GM19467 (cell line): ENCODE measurements around the gene OSBPL2.

ENCODE experiments used
- ATAC-seq: cut with Tn5 transposase; IDR thresholded peaks from one replicate; pipeline ENCODE4 v1.9.1; 2021; ENCODE audit warnings: mild to moderate bottlenecking, moderate library complexity; ENCODE audit not compliant: unreplicated experiment

The OSBPL2 gene

GRCh38 chr20:62237801-62238568 lies at the start of gene OSBPL2:
TSS of gene OSBPL2 (plus strand) at chr20:62238521. CDS start at chr20:62256185, 17,664 bp downstream.
- peak; percentile 92 for ATAC-seq

DNA sequence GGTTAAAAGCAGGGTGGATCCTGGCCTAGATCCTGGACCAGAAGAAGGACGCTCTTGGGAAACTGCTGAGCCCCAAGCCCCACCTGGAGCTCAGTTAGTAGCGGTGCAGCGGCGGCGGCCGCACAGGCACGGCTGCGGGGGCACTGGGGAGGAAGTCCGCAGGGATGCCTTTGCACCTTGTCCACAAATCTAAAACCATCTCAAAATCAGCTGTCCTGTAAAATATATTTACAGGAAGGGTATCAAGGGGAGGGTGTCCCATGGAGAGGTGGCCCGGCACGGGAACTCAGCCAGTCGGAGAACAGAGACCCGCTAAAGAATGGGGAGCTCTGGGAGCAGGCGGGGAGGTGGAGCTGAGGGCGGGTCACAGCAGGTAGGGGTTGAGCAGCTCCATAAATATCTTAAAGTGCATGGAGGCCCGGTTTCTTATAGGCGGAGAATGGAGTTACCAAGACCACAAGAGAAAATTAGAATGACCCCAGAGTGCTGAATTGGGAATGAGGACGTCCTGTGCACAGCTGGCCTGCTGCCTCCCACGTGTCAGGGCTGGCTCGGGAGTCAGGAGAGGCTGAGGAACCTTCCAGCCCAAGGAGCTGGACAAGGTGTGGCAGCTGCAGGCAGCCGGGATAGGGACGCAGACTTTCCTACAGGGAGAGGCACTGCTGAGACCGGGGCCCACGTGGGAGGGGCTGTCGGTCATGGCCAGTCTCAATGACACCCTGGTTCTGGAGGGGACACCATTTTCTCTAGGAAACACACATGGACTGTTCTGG lies 47.5 kb upstream of the OSBPL2 start:
- ATAC-seq = no peak

GRCh38 chr20:62191781-62192559 lies 46.4 kb upstream of the OSBPL2 start:
- ATAC-seq = no peak

DNA sequence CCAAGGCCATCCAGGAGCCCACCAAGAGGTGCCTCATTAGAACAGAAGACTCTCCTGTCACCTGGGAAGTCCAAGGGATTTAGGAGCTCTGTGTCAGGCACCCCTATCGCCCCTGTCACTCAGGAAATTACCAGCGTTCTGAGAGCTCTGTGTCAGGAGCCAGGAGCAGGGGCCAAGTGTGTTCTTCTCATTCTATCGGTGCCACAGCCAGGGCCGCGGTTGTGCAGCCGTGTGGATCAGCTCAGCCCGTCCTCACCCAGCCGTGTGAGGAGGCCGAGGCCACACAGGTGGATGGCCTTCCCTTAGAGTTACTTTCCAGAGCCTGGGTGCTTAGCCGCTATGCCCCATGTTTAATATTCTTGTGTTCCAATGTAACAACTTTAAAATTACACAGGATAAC lies 45.7 kb upstream of the OSBPL2 start:
- no peak for ATAC-seq

DNA sequence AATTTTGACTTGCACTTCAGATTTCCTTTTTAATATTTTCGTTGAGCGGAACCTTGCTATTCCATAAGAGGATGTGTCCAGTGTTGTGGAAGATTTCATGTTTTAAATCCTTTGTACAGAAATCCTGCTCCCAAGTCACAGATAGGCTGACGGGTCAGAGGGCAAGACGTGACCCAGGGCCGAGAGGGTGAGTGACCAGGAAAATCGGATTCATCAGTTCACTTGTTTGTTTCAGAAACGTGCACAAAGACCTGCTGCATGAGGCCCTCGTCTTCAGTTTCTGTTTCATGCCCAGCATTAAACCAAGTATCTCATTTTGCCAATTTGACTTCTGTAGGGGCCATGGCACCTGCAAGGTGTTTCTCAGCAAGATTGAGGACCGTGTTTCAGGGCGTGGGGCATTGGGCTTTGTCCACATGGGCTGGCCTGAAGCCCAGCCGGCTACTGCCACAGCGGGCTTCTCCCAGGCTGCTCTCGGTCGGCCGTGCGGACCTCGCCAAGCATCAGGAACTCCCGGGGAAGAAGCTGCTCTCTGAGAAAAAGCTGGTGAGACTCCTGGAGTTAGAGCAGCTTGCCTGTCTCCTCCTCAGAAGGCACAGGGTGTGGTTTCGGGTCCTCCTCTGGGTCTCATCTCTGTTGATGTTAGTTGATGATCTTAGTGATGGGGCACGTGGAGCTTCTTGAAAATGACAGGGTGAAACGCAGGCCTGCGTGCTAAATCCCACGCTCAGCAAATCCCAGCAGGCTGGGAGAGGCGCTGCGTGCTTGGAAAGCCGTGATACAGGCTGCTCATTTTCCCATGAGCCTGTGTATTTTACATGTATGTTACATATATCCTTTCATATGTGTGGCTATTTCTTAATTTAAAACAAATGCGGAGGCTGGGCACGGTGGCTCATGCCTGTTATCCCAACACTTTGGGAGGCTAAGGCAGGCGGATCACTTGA lies 45.0 kb upstream of the OSBPL2 start:
- no peak for ATAC-seq

- no peak for ATAC-seq
These were observed 43.3 kb upstream of the OSBPL2 start for GRCh38 chr20:62195075-62195405.

DNA sequence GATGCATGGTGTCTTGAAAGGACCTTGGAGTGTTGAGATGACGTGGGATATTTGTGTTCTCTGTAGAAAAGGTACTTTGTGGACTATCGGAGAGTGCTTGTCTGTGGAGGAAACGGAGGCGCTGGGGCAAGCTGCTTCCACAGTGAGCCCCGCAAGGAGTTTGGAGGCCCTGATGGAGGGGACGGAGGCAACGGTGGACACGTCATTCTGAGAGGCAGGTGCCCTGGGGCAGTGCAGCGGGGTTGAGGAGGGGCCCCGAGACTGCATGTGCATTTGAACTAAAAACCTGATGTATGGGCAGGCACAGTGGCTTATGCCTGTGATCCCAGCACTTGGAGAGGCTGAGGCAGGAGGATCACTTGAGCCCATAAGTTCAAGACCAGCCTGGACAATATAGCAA lies 42.6 kb upstream of the OSBPL2 start:
- no peak for ATAC-seq

DNA sequence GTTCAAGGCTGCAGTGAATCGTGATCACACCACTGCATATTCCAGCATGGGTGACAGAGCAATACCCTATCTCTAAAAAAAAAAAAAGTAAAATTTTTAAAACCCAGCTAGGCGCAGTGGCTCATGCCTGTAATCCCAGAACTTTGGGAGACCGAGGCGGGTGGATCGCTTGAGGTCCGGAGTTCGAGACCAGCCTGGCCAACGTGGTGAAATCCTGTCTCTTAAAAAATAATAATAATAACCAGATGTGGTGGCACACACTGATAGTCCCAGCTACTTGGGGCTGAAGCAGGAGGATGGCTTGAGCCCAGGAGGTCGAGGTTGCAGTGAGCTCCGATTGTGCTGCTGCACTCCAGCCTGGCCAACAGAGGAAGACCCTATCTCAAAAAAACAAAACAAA lies 42.0 kb upstream of the OSBPL2 start:
- no peak for ATAC-seq

DNA sequence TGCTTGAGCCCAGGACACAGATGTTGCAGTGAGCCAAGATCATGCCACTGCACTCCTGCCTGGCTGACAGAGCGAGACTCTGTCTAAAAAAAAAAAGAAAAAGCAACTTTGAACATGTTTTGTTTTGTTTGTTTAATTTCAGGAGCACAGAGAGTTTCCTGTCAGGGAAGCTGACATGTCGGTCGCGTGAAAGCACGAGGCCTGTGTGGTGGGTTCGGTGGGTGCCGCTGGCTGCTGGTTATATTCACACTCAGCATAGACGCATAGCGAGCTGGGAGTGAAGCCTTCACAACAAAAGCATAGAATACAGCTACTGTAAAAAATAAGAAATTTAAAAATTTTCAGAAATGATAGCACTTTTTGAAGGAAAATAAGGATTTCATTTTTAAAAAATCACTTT lies 41.0 kb upstream of the OSBPL2 start:
- no peak for ATAC-seq

- no peak for ATAC-seq
These were observed 40.5 kb upstream of the OSBPL2 start for GRCh38 chr20:62197801-62198200.

- ATAC-seq = no peak
These were observed 39.8 kb upstream of the OSBPL2 start for GRCh38 chr20:62198496-62198895.

GRCh38 chr20:62198931-62199330 lies 39.4 kb upstream of the OSBPL2 start:
- ATAC-seq = no peak

DNA sequence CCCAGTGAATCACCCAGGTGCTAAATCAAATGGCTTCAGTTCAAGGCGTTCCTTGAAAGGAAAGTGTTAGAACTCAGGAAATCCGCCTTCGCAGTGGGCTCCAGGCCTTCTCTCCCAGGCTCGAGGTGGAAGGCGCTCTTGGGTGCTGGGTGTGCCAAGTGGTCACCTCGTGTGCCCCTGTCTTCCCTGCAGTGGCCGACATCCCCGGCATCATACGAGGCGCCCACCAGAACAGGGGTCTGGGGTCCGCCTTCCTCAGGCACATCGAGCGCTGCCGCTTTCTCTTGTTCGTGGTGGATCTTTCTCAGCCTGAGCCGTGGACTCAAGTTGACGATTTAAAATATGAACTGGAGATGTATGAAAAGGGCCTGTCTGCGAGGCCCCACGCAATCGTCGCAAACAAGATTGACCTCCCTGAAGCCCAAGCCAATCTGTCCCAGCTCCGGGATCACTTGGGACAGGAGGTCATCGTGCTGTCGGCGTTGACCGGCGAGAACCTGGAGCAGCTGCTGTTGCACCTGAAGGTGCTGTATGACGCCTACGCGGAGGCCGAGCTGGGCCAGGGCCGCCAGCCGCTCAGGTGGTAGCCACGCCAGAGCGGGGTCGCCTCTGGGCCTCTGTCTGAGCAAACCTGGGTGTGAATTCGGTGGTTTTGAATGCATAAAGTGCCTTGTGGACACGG lies 37.7 kb upstream of the OSBPL2 start:
- ATAC-seq = no peak

DNA sequence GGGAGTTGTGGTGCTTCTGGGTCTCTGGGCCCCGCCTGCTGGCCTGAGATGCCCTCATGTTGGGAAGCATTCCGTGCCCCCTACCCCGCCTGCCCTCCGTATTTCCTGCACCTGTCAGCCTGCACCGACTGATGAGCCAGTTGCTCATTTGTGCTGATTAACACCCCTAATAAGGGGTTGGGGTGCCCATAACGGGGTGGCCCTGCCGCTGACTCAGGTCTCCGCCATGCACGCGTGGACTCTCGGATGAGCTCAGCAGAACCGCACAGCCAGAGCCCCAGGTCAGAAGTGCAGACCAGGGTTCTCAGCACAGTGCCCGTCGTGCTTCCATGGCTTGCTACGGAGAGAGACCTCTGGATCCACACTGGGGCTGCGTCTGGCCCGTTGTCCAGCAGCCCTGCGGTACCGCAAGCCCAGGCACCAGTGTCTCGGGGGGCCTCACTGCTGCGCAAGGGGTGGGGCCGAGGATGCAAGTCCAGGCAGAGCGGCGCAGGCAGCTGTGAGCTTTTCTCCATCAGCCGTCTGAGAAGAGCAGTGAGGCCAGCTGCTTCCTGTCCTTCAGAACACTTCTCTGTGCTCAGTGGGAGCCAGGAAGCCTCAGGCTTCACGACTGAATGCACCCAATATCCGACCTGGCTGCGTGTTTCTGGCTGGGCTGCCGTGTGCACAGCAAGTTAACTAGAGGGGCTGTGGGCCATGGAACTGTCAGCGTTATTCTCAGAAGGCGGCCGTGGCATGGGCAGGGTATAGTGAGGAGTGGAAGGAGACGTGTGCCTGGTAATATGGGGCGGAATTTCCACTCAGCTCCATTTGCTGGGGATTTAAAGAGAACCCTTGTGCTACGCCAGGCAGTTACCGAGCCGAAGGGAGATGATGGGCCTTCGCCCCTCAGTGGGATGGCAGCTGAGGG lies 36.9 kb upstream of the OSBPL2 start:
- ATAC-seq = peak; percentile 51

DNA sequence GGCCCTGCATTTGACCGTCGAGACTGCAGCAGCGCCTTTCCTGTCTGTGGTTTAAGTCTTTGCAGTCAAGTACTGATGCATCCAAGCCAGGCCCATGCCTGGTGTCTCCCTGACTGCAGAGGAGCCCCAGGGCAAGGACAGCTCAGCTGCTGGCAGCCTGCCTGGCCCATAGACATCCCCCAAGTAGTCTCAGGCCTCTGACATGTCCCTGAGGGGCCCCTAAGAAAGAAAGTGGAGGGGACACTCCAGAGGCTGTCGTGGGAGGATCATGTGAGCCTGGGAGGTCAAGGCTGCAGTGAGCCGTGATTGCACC lies 36.3 kb upstream of the OSBPL2 start:
- no peak for ATAC-seq

DNA sequence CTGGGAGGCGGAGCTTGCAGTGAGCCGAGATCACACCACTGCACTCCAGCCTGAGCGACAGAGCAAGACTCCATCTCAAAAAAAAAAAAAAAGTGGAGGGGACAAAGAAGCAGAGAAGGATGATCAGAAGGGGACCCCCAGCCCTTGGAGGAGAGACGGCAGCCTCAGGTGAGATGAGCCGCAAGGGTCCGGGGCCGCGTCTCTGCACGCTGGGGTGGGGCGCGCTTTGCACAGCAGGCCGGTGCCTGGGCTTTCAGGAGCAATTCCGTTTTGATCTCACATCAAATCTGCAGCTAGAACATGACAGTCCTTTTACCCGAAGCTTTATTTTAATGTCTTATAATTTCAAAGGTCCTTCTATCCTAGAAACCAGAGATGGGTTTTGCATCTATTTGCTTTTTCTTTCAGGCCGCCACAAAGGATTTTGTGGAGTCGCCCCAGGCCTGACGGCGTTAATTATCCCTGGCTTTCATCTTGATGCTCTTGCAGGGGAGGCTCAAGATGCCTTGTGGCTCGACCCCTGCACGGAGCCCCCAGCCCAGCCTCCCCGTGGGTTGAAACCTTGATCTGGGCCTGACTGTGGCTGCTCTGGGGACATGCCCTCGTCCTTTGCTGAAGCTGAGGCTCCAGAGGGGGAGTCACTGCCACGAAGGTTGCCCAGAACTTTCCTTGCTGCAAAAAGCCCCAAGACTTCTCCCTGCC lies 35.5 kb upstream of the OSBPL2 start:
- no peak for ATAC-seq

GRCh38 chr20:62203378-62204030 lies 34.8 kb upstream of the OSBPL2 start:
- no peak for ATAC-seq
